COLO829 (cell line): ENCODE measurements around the gene ZNF786.
"Not testable (repeated sequence)": the region's sequence is repeated elsewhere in the genome, so short reads cannot be mapped to it uniquely, and the experiment has no call there.

Experiments
- DNase-seq: peaks from one replicate; pipeline ENCODE4 v3.0.0; 2012; ENCODE audit warnings: low spot score

The ZNF786 gene, protein sequence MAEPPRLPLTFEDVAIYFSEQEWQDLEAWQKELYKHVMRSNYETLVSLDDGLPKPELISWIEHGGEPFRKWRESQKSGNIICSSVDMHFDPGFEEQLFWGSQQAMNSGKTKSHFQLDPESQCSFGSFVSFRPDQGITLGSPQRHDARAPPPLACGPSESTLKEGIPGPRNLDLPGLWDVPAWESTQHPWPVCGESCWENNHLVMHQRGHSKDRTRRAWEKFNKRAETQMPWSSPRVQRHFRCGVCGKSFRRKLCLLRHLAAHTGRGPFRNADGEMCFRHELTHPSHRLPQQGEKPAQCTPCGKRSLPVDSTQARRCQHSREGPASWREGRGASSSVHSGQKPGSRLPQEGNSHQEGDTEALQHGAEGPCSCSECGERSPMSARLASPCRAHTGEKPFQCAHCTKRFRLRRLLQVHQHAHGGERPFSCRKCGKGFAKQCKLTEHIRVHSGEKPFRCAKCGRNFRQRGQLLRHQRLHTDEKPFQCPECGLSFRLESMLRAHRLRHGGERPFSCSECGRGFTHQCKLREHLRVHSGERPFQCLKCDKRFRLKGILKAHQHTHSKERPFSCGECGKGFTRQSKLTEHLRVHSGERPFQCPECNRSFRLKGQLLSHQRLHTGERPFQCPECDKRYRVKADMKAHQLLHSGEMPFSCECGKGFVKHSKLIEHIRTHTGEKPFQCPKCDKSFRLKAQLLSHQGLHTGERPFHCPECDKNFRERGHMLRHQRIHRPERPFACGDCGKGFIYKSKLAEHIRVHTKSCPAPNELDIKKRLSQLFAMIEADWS

DNA sequence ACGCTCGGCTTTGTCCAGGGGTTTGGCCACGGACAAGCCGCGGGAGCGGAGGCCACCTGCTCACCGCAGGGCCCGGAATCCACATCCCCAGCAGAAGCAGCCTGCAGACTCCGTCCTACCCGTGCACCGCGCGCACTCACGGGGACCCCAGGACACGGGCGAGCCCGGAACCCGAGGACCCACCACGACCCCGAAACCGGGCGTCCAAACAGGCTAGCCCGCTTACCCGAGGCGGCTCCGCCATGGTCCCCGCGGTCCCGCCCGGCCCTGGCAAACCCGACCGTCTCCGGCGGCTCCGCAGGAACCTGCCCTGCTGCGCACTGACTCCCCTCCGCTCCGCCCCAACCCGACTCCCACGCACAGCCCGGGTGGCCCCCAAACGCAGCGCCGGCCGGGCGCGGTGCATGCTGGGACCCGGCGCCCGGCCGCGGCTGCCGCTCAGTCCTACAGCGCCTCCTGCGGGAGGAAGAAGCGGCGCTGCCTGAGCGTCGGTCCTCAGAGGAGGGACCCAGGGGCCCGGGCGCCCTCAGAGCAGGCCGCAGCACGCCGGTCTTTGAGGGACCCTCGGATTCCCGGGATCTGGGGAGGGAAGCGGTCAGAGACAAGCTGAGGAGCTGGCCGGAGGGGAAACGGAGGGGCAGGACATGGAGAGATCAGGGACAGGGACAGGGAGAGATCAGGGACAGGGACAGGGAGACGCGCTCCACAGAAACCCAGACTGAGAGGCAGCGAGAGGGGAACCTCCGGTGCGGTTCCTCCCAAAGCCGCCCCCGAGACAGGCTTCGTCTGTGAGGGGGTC is at the start of gene ZNF786:
TSS of gene ZNF786 (minus strand) at position 322 of the 799 bp plus-strand sequence. CDS start at position 244, 78 bp downstream.
- peak; percentile 74 for DNase-seq

DNA sequence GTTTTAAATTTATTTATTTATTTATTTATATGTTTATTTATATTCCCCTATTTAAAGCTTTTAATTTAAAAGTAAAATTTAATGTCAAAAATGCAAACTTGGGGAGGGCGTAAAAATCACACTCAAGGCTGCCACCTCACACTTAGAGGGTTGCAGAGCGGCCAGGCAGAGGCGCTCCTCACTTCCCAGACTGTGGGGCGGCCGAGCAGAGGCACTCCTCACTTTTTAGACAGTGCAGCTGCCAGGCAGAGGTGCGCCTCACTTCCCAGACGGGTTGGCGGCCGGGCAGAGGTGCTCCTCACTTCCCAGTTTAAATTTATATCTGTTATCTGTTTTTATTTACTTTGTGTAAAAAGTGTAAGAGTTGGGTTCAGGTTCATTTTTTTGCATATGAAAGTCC is 45.6 kb upstream of the ZNF786 start:
- no peak for DNase-seq

DNA sequence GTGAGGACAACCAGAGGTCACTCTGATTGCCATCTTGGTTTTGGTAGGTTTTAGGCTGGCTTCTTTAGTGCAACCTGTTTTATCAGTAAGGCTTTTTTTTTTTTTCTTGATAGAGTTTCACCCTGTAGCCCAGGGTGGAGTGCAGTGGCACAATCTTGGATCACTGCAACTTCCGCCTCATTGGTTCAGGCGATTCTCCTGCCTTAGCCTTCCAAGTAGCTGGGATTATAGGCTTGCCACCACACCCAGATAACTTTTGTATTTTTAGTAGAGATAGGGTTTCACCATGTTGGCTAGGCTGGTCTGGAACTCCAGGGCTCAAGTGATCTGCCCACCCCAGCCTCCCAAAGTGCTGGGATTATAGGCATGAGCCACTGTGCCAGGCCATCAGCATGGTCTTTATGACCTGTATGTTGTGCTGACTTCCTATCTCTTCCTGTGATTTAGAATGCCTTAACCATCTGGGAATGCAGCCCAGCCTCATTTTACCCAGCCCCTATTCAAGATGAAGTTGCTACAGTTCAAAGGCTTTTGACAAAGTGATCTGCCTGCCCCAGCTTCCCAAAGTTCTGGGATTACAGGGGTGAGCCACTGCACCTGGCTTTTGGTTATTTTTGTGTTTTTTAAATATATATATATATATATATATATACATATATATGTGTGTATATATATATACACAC is 42.7 kb upstream of the ZNF786 start:
- no peak for DNase-seq

DNA sequence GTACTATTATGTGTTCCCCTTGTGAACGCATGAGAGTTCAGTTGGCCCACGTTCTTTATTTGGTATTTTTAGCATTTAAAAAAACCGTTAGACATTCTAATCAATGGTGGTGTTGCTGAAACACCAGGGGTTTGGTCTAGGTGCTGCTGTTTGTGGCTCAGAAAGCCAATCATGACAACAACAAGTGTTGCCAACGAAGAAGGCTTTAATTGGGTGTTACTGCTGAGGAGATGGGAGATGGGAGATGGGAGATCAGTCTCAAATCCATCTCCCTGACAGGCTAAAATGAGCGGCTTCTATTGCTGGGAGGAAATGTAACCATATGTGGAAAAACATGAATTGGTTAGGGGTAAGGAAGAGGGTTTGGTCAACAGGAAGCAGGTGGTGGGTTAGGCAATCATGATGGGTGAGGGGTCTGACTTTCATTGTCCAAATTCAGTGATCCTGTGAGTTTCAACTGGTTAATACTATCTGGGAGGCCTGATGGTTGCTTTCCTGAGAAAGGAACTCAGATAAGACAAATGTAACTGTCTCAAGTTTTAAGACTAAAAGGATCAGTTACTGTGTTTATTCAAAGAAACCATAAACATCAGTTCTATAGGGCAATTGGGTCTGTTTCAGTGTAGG is 40.2 kb upstream of the ZNF786 start:
- no peak for DNase-seq

DNA sequence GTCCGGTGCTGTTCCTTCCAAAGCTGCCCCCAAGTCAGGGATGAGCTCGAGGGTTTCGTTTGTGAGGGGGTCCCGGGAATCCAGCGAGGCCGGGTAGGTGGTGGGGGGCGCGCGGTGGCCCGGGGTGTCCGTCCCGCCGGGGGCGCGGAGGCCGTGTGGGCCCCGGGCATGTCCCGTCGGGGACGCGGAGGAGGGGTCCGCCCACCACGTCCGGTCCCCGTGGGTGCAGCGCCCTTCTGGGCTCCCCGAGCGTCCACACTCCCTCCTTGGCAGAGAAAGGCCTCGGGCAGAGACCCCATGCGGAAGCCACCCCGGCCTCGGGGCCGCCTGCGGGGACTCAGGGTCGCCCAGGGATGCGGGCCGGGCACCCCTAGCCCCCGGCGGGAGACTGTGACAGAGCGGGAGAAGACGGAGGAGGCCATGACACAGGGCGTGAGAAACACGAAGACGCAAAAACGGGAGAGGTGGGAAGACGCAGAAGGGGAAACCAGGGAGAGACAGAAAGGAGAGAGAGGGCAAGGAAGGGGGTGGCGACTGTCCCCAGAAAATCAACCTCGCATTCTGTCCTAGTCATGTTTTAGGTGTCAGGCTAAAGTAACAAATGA is 36.2 kb upstream of the ZNF786 start:
- DNase-seq = no peak

DNA sequence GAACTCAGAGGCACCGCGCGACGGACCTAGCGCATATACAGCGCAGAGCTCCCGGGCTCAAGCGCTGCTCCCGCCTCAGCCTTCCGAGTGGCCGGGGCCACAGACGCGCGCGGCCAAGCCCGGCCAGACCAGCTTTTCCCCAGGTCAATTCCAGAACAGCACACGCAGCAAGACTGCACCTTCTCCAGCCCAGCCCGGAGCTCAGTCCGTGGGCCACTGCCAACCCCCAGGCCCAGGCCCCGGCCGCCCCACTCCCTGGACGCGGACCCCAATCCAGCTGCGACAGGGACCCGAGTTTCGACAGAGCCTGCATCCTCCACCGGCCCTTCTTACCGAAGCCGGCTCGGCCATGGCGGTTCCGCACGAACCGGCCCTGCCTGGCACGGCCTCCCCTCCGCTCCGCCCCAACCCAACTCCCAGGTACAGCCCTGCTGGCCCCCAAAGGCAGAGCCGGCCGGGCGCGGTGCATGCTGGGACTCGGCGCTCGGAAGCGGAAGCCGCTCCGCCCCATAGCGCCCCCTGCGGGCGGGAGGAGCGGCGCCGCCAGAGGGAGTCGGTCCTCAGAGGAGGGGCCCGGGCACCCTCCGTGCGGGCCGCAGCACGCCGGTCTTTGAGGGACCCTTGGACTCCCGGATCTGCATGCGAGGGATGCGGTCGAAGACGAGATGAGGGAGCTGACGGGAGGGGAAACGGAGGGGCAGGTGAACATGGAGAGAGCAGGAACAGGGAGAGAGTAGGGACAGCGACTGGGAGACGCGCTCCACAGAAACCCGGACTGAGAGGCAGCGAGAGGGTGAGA is 35.5 kb upstream of the ZNF786 start, which contains the start of gene ZNF425:
TSS of gene ZNF425 (minus strand) at position 462 of the 799 bp plus-strand sequence. CDS start at position 351, 111 bp downstream.
- peak; percentile 88 for DNase-seq

DNA sequence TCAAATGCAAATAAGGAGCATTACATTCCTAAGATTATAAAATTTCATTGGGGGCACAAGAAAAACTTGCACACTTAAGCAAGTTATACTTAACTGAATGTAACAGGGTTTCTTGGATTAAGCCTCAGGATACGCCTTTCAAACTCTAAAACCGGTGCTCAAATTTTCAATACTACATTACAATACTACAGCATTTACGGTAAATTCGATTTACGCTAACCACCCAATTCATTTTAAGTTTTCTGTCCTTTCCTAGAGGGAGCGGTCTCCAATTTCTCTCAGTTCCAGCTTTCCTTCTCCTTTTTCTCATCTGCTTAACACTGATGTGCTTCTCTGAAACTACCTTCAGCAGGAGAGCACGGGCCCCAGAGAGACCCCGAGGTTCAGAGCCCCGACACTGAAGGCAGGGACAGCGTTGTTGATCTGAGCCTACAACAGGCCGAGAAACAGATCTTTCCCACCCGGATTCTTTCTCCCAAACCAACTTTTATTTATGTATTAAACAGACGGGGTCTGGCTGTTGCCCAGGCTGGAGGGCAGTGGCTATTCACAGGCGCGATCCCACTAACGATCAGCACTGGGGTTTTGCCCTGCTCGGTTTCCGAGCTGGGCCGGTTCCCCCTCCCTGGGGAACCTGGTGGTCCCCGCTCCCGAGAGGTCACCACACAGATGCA is 34.8 kb upstream of the ZNF786 start:
- DNase-seq = no peak

DNA sequence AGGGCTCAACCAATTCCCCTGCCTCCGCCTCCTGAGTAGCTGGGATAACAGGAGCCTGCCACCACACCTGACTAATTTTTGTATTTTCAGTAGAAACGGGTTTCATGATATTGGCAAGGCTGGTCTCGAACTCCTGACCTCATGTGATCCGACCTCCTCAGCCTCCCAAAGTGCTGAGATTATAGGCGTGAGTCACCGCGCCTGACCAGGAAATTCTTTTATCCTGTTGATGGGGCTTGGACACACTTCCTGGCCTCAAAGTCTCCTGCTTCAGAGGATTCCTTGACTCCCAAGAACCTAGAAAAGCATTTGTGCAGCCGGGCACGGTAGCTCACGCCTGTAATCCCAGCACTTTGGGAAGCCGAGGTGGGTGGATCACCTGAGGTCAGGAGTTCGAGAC is 19.5 kb upstream of the ZNF786 start:
- no peak for DNase-seq

DNA sequence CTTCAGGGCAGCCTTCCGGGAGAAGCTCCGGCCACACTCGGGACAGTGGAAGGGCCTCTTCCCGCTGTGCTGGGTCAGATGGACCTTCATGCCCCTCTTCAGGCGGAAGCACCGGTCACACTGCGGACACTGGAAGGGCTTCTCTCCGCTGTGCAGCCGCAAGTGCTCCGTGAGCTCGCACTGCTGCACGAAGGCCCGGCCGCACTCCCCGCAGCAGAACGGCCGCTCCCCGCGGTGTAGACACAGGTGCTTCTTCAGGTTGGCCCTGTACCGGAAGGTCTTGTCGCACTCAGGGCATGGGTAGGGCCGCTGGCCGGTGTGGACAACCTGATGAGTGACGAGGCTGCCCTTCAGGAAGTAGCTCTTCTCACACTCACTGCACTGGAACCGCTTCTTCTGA is 14.2 kb upstream of the ZNF786 start:
- no peak for DNase-seq

DNA sequence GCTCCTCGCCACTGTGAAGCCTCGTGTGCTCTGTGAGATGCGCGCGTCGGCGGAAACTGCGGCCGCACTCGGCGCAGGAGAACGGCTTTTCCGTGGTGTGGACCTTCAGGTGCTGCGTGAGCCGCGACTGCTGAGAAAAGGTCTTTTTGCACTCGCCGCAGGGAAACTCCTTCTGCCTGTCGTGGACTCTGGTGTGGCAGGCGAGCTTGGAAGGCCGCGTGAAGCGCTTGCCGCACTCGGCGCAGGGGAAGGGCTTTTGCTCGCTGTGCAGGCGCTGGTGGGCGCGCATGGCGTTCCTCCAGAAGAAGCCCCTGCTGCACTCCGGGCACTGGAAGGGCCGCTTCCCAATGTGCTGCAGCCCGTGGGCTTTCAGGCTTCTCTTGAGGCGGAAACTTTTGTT is 13.7 kb upstream of the ZNF786 start:
- no peak for DNase-seq

DNA sequence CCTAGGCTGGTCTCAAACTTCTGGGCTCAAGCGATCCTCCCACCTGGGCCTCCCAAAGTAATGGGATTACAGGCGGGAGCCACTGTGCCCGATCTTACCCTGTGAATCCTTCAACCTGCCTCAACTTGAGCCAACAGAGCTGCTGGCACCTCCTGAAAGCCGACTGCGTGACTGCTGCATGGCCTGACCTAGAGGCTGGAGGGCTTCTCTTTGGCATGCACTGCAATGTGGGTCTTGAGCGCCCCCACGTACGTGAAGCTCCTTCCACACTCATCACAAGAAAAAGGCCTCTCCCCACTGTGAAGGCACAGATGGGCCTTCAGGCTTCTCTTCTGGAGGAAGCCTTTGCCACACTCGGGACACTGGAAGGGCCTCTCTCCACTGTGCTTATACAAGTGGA is 12.9 kb upstream of the ZNF786 start:
- DNase-seq = no peak

DNA sequence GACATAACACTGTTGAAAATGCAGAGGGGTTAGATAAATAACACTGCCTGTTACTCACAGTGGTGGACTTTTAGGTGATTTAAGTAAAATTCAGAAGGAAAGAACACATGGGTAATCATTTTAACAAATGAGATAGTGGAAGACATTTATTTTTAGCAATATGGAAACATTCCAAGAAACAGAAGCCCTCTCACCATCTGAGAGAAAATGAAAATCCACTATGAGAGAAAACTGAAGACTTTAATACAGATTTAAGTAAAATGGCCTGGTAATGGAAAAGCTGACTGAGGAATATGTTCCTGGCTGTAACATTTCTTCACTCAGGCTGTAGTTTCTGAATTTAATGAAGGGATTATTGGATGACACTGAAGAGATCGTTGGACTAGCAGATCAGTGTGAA is 12.1 kb upstream of the ZNF786 start:
- no peak for DNase-seq

DNA sequence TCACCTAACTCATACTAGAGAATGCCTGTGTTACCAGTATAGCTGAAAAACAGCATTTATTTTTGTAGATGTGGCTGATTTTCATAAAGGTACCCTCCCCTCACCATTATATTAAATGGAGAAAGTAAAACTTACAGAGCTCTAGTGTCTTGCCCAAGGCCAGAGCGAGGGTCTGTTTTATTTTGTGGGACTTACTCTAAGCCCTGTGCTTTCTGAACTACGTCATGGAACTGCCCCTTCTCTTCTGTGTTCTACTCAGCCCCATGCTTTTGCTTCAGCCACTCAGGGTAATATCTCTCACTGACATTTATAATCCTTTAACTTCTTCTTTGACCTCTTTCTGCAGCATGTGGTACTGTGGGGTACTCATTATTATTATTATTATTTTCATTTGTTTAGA is 10.3 kb upstream of the ZNF786 start:
- no peak for DNase-seq

DNA sequence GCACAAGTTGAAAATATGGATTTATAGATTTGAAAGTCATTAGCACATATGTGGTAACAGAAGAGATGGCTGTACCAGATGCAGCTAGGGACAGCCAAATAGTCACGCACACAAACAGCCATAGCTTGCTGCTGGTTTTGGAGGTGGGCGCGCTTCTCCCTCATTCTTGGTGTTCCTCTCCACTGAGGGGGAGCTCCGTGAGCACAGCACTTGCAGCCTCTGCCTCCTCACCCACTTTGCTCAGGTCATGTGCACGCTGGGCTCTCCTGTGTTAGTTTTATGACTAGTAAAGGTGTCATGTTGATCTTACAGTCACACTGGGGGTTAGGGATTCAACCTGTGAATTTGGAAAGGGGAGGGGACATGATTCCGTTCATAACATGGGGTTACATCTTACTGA is 8.5 kb upstream of the ZNF786 start:
- DNase-seq = no peak

DNA sequence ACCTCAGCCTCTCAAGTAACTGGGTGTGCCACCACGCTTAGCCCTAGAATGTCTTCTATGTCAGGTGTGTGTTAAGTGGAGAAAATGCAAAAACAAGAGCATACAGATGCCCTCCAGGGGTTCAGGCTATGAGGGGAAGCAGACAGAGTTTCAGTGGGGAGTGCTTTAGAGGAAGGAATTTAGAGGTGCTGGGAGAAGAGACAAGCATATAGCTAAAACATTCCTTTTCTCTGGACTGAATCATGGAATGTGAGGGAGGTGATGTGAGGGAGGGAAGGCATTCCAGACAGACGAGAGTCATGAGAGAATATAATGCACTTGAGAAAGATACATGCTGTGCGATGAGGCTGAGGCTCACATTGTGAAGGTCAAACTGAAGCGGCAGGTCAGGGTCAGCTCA is 6.6 kb upstream of the ZNF786 start:
- no peak for DNase-seq

DNA sequence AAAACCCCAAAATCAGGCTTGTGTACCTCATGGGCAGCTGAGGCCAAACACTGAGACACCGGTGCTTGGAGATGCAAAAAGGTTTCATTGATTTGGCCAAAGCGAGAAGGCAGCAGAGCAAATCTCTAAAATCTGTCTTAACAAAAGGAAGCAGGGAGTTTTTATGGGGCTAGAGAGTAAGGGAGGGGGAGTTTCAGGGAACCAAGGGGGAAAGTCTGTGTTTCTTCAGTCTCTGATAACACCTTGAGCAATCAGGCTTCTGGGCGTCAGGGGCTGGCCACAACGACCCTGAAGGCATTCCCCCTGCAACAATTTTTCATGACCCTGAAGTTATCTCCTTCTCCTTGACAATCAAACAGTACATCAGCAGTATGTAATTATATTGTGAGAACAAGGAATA is 2.7 kb upstream of the ZNF786 start:
- DNase-seq = no peak

DNA sequence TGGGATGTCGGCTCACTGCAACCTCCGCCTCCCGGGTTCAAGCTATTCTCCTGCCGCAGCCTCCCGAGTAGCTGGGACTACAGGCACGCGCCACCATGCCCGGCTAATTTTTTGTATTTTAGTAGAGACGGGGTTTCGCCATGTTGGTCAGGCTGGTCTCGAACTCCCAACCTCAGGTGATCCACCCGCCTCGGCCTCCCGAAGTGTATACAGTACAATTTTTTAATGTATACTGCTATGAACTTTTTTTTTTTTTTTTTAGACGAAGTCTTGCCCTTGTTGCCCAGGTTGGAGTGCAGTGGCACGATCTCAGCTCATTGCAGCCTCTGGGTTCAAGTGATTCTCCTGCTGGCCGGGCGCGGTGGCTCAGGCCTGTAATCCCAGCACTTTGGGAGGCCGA is 1.7 kb upstream of the ZNF786 start:
- not testable (repeated sequence) for DNase-seq

DNA sequence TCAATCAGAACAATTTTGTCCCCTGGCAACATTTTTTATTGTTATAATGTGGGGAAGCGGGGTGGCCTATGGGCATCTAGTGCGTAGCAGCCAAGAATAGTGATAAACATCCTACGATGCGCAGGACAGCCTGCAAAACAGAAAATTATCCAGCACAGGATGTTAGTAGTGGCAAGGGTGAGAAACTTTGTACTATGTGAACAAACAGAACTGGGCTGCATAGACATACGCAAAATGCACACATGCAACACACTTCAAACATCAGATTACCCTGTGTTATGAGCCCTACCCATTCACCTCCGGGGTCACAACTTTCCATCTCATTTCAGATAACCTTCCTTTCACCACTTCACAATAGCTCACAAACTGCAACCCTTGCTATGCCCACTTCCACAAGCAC is 3.1 kb downstream of the ZNF786 start:
- no peak for DNase-seq

DNA sequence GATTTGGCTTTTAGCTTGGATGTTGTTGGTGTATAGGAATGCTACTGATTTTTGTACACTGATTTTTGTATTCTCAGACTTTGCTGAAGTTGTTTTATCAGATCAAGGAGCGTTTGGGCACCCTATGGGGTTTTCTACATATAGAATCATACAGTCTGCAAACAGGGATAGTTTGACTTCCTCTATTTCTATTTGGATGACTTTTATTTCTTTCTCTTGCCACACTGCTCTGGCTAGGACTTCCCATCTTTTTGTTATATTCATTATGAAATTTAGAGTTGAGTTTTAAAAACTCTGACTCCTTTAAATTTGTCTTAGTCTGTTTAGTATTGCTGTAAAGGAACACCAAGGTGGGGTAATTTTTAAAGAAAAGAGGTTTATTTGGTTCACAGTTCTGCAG is 4.7 kb downstream of the ZNF786 start:
- DNase-seq = no peak

DNA sequence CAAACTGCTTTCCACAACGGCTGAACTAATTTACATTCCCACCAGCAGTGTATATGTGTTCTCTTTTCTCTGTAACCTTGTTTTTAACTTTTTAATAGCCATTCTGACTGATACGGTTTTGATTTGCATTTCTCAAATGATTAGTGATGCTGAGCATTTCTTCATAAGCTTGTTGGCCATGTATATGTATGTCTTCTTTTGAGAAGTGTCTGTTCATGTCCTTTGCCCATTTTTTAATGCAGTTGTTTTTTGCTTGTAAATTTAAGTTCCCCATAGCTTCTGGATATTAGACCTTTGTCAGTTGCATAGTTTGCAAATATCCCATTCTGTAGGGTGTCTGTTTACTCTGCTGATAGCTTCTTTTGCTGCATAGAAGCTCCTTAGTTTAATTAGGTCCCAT is 6.1 kb downstream of the ZNF786 start:
- no peak for DNase-seq
